ENCODE data around the gene S100PBP. TPM values are rescaled to one million over a fixed set of nuclear protein-coding genes. Genes with fewer than 3 reads are reported as not detected.
A peak's percentile ranks its signal among the peaks of the same experiment; 100 is the strongest.

The S100PBP gene
- total and polyA plus RNA-seq, 2 of the 4 experiments (the other 2 are of a cell fraction) = 13.9 to 20.3 TPM

DNA sequence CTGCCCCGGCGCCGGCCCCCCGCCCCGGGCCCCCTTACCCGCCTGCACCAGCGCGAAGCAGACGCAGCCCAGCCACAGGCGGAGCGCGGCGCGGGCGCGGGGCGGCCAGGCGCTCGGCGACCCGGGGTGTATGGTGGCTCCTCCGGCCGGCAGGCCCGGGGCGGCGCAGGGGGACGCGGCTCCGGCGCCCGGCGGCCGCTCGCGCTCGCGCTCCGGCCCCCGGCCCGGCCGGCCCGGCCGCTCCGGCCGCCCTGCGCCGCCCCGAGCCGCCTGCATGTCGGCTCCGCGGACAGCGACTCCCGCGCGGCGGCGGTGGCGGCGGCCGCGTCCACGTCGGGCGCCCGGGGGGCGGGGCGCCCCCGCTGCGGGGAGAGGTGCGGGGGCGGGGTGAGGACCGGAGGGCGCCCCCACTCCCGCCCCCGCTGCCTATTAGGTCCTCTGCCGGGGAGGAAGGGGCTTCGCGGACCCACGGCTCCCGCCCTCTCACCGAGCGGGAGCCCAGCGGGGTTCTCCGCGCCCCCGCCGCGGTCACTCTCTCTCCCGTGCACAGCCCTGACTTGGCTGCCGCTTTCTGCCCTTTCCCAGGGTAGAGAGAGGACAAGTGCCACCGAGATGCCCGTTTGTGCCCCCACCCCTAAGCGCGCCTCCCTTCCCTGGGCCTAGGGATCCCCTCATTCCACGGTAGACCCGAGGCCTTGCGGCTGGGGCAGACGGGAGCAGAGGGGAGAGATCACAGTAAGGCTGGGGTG, 53.3 kb downstream of the S100PBP start, which contains the start of gene FNDC5:
Gene FNDC5, minus strand, starts transcription at position 298 of the 749 bp plus-strand sequence.
- H3K9ac ChIP-seq (ENCODE audit: low read depth, low read length) = peak within 1 kb of the TSS; percentile 49; the same call in 1 of the 2 replicates
- BruUV-seq (replicated peaks) = no TSS peak

More for the DNA sequence above, 53.3 kb downstream of the S100PBP start, which contains the start of gene FNDC5:
- Histone ChIP-seq H3K4me1 (ENCODE audit: control insufficient read depth, insufficient read depth, low read length) (peaks cover 4% of the 10 kb centered on the region; the same call in 1 of the 2 replicates), H4K20me1 (ENCODE audit: insufficient read depth, low read length) (peaks cover 12% of the 10 kb centered on the region), H3K4ac (ENCODE audit: low read depth, low read length) (no peak within 1 kb of the TSS), H4K91ac (ENCODE audit: insufficient read depth, low read depth, low read length) (no peak within 1 kb of the TSS), H3K27ac (ENCODE audit: insufficient read depth, low read length) (no peak within 1 kb of the TSS), H3K36me3 (ENCODE audit: control insufficient read depth, insufficient read depth, low read length) (peaks cover 1% of the 10 kb centered on the region; the same call in 1 of the 2 replicates), H3K79me1 (ENCODE audit: low read depth in 1 of 2, low read length in 2 of 2) (no peaks in the 10 kb centered on the region), H3K9me1 (ENCODE audit: insufficient read depth, low read length) (no peaks in the 10 kb centered on the region), H3K4me3 (ENCODE audit: insufficient read depth, low read depth, low read length) (peak within 1 kb of the TSS; percentile 22), H3K9me3 (ENCODE audit: control insufficient read depth, insufficient read depth, low read length) (no peaks in the 10 kb centered on the region), H2AK9ac (replicated peaks; ENCODE audit: low read depth, low read length, poor library complexity) (peak within 1 kb of the TSS; percentile 77), H3K14ac (replicated peaks; ENCODE audit: low read depth, low read length) (no peak within 1 kb of the TSS), H4K8ac (ENCODE audit: low read depth in 2 of 2, low read length in 2 of 2) (no peak within 1 kb of the TSS), H2BK120ac (ENCODE audit: low read depth, low read length) (no peak within 1 kb of the TSS), H3K4me2 (ENCODE audit: low read depth, low read length) (peak within 1 kb of the TSS; percentile 78), H3K18ac (ENCODE audit: low read depth, low read length) (no peak within 1 kb of the TSS), H3K56ac (ENCODE audit: extremely low read depth, insufficient read depth, low read length) (no peak within 1 kb of the TSS), H3K27me3 (ENCODE audit: control insufficient read depth, insufficient read depth, low read length) (peaks cover 15% of the 10 kb centered on the region), H4K5ac (ENCODE audit: low read depth, low read length) (no peak within 1 kb of the TSS), H2BK5ac (ENCODE audit: low read depth, low read length, poor library complexity, severe bottlenecking) (no peak within 1 kb of the TSS), H2BK15ac (ENCODE audit: low read depth, low read length) (no peak within 1 kb of the TSS), H2BK20ac (ENCODE audit: low read depth, low read length) (no peak within 1 kb of the TSS), H3K23ac (ENCODE audit: low read depth, low read length) (peak within 1 kb of the TSS; percentile 74), H2AK5ac (ENCODE audit: low read depth, low read length) (peak within 1 kb of the TSS; percentile 37; the same call in 1 of the 2 replicates), H2AFZ (replicated peaks; ENCODE audit: low read length, poor library complexity) (peak within 1 kb of the TSS; percentile 86)
- WGBS, 2 experiments (ENCODE audit: extremely low coverage in 2 of 2, insufficient read length in 1 of 2) = 2% methylated on average over 26 of the region's 99 CpGs; no CpG with 5 or more reads in 1 of the 2 experiments
- CTCF ChIA-PET = interaction anchor here (1.4 kb wide), 1 partner anchor 159 kb away, joined by 4 read pairs; no protein-coding TSS in a partner anchor
- peak; percentile 83 for ATAC-seq (ENCODE audit: low read depth)
- POLR2A ChIA-PET (ENCODE audit: unreplicated experiment) = no interaction called here
- TF ChIP-seq CEBPB (IDR thresholded peaks at IDR 0.05; ENCODE audit: low read depth, low read length) (no peak), MAZ (IDR thresholded peaks at IDR 0.05; ENCODE audit: borderline replicate concordance, low read depth, low read length) (0 out of 2 replicates have a peak, but pooled peaks have one; percentile 34)
- in situ Hi-C loops (cut with MboI; ENCODE audit: low sequenced_read_pairs) (no loop called here), dilution Hi-C loops (cut with HindIII; ENCODE audit: low sequenced_read_pairs, unreplicated experiment) (no loop called here), intact Hi-C loops (cut with micrococcal nuclease) (no loop called here)
- DNase-seq = peak; percentile 11
